GM21723 (cell line): ENCODE measurements around the gene MSANTD7.
"Not testable (repeated sequence)": the region's sequence is repeated elsewhere in the genome, so short reads cannot be mapped to it uniquely, and the experiment has no call there.

ENCODE experiments used
- ATAC-seq: cut with Tn5 transposase; IDR thresholded peaks from one replicate; pipeline ENCODE4 v1.9.1; 2021; ENCODE audit warnings: mild to moderate bottlenecking, moderate library complexity; ENCODE audit not compliant: unreplicated experiment

MSANTD7 gene, protein sequence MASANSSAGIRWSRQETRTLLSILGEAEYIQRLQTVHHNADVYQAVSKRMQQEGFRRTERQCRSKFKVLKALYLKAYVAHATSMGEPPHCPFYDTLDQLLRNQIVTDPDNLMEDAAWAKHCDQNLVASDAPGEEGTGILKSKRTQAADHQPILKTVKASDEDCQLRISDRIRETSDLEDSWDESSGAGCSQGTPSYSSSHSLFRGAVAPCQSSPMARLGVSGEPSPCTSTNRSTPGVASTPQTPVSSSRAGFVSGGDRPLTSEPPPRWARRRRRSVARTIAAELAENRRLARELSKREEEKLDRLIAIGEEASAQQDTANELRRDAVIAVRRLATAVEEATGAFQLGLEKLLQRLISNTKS

DNA sequence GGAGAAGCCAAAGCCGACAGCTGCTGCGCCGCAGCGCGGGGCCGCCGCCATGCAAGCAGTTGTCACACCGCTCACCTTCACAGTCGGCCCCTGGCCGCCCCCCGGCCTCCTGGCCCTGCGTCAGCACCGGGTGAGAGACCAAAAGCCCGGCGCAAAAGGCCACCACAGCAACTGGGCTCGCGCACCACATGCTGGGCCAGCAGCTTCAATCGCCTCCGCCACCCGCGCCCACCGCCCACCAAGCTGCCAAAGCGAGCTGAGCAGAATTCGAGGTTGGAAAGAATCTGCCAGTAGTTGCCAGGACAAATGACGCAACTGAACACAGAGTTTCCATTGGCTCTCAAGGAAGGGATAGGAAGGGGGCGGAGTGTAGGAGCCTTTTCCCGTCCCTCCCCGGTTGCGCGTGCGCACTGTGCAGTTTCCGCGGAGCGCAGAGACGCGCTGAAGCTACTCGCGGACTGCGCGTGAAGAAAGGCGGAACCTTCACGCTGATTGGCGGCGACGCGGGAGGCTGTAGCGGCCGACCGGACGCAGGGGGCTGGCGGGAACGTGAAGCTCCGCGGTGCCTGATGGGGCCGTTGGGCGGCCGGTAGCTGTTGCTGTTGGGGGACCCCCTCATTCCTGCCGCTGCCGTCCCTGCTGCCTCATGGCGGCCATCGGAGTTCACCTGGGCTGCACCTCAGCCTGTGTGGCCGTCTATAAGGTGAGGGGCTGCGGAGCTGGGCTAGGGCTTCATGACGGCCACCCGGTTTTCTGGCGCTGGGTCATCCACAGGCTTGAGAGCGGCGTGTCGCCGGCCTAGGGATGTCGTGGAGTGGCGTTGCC lies at the start of gene MSANTD7, which contains the start of the genes CDNF and HSPA14:
Gene MSANTD7 (plus strand): TSS at position 550 of the 825 bp plus-strand sequence. CDS start 3,979 bp downstream, outside the sequence.
Gene CDNF (minus strand): TSS at position 281 of the 825 bp plus-strand sequence. CDS start 91 bp downstream, at position 190.
Gene HSPA14 (plus strand): TSS at position 550 of the 825 bp plus-strand sequence. CDS start 97 bp downstream, at position 647.
- peak; percentile 95 for ATAC-seq

DNA sequence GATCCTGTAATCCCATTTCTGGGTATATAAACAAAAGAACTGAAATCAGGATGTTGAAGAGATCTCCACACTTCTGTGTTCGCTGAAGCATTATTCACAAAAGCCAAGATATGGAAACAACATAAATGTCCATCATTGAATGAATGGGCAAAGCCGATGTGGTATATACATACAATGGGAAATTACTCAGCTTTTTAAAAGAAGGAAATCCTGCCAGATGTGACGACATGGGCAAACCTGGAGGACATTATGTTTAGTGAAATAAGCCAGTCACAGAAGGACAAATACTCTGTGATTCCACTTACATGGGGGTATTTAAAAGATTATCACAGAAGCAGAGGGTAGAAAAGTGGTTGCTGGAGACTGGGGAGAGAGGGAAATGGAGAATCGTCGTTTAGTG lies 39.5 kb upstream of the MSANTD7 start:
- no peak for ATAC-seq

- no peak for ATAC-seq
Observed at GRCh38 chr10:14800397-14800796, 37.7 kb upstream of the MSANTD7 start.

DNA sequence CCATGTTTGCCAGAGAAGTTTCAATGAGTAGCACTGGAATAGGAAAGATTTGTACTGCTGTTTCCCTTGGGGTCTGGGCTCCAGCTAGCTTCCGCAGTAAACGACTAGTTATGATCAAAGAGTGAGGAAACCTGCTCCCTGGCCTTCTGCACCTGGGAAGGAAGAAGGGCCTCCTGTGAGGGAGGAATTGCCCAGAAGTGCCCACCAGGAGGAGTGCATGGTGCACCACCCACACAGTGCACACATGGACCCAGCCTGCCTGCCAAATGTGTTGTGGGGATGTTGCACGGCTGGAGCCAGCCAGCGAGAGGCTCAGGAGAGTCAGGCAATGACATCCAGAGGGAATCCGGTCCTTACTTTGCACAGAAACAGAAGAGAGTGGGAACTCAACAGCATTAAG lies 36.4 kb upstream of the MSANTD7 start:
- ATAC-seq, result no peak

GRCh38 chr10:14803827-14804226 lies 34.3 kb upstream of the MSANTD7 start:
- no peak for ATAC-seq

DNA sequence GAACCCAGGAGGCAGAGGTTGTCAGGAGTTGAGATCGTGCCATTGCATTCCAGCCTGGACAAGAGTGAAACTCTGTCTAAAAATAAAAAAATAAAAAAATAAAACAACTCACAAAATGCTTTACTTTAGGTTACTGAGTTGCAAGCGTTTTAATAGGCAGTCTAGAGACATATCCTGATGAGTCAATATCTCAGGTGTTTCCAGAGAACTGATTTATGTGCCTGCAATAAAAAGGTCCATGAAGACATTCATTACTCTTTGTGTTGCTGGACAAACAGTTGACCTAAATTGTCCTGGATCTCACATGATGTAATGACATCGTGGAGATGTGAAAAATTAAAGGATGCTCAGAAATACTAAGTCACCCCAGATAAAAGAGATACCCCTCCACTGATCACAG lies 31.8 kb upstream of the MSANTD7 start:
- no peak for ATAC-seq

DNA sequence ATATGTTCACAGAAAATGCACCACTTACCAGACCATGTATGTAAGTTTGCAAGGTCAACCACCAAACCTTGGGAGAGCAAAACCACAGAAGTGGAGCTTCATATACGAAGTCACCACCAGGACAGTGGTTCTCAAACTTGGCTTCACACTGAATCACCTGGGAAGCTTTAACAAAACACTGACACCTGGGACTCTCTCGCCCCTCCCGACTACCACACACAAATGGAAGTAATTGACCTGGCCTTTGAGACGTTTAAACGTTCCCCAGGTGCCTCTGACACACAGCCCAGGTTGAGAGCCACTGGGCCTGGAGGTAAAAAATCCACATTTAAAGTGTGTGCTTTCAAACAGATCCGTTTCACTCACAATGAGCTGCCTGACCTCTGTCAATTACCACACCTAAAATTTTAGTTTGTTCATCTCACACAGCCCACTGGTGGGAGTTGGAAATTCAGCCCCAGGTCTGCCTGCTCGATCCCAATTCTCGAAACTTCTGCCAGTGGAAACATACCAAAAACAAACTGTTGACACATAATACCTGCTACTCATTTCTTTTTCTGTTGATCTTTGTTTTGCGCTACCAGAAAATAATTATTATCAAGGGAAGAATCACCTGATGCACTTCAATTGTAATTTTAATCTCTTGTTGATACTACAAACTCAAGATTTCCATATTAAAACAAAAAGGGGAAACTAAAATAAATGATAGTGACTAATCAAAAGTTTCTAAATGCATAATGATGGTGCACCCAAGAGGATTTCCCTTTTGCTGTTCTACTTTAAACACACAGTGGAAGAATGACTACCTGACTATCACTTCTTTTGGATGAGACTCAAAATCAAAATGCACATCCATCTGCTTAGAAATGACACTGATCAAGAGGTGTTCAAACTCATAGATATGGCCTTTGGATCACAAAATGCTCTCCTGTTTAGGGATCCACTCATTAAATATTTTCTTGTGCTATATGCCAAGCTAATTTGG lies 26.8 kb upstream of the MSANTD7 start:
- ATAC-seq, result no peak

DNA sequence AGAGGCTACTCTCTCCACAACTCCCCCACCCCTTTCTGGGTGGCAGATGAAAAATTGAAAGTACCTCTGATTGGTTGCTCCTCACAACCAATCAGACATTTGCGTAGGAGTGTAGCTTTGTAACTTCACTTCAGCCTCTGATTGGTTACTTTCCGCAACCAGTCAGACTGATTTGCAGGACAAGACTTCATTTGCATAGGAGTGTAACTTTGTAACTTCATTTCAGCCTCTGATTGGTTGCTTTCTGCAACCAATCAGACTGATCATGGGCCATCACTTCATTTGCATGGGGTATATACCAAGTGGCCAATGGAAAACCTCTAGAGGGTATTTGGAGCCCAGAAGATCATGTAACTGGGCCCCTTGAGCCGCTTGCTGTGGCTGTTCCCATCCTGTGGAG lies 25.8 kb upstream of the MSANTD7 start:
- ATAC-seq, result no peak

DNA sequence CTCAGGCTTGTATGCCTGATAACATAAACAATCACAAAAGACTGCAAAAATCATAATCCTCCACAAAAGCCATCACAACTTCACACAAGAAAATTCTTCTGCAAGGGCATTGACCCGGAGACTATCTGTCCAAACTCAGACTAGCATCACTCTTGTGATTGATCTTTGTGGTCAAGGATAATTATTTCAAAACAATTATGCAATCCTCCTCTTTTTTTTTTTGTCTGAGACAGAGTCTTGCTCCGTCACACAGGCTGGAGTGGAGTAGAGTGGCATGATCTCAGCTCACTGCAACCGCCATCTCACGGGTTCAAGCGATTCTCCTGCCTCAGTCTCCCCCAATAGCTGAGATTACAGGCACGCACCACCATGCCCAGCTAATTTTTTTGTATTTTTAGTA lies 22.4 kb upstream of the MSANTD7 start:
- no peak for ATAC-seq

- ATAC-seq, result not testable (repeated sequence)
Observed at GRCh38 chr10:14816717-14817116, 21.4 kb upstream of the MSANTD7 start.

DNA sequence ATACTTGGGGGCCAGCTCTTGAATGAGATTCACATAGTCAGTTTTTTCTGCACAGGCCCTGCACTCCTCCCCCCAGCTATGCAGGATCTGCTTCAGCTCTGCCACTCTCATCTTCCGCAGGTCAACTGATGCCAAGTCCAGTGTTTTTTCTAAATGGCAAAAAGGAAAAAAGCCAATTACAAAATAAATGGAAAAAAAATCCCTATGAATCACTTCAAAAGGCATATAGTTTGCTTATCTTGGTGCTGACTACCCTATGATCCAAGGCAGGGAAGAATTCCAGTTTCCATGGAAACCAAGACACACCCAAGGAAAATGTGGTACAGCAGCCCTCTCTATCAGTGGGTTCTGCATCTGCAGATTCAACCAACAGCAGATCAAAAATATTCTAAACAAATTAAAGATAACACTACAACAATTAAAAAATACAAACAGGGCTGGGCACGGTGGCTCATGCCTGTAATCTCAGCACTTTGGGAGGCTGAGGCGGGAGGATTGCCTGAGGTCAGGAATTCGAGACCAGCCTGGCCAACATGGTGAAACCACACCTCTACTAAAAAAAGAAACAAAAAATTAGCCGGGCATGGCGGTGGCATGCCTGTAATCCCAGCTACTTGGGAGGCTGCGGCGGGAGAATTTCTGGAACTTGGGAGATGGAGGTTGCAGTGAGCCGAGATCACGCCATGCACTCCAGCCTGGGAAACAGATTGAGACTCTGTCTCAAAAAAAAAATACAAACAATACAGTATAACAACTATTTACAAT lies 17.9 kb upstream of the MSANTD7 start:
- no peak for ATAC-seq

DNA sequence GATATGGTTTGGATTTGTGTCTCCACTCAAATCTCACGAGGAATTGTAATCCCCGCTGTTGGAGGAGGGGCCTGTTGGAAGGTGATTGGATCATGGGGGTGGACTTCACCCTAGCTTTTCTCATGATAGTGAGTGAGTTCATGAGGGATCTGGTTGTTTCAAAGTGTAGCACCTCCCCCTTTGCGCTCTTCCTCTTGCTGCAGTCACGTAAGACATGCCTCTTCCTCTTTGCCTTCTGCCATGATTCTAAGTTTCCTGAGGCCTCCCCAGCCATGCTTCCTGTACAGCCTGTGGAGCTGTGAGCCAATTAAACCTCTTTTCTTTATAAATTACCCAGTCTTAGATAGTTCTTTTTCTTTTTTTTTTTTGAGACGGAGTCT lies 17.3 kb upstream of the MSANTD7 start:
- no peak for ATAC-seq

GRCh38 chr10:14821635-14822375 lies 16.3 kb upstream of the MSANTD7 start:
- ATAC-seq, result no peak

- ATAC-seq, result no peak
Observed at GRCh38 chr10:14822879-14823755, 15.0 kb upstream of the MSANTD7 start.

GRCh38 chr10:14823966-14824365 lies 14.1 kb upstream of the MSANTD7 start:
- no peak for ATAC-seq

- no peak for ATAC-seq
Observed at GRCh38 chr10:14826076-14826829, 11.9 kb upstream of the MSANTD7 start.

- ATAC-seq, result no peak
Observed at GRCh38 chr10:14833106-14833505, 5.0 kb upstream of the MSANTD7 start.

DNA sequence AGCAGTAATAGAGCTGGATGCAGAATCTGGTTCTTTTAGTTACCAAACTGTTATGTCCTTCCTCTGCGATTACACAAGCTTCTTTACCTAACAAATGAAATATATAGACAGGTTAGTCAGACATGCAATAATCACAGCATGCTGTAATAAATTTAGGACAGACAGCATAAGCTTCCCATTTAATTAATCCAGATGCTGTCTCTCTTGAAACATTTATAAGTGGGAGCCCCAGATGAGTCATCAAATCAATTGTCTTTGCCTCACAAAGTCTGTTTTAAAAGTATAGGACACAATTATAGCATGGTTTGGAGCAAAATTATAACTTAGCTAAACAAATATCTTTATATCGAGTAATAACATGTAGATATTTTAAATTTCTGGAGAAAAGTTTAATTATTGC lies 1.9 kb upstream of the MSANTD7 start:
- ATAC-seq, result no peak
